Aorta (tissue), 5 donors: Measurements from ENCODE around the gene TAS1R3. TPM values are rescaled to one million over a fixed set of nuclear protein-coding genes. Genes with fewer than 3 reads are reported as not detected.

Experiments used
- ATAC-seq: fragments of 200-7000 bp; cut with Tn5 transposase; one replicate; pipeline ENCODE4 v1.9.1; 2022; ENCODE audit warnings: moderate library complexity; ENCODE audit not compliant: low FRiP score
- DNase-seq, 2 donors: peaks; one replicate each; pipeline ENCODE4 v3.0.0-alpha.2; 2020
- H3K27ac ChIP-seq, 2 donors: one replicate each; pipeline ENCODE4 v1.5.1; 2013; ENCODE audit warnings: low read length in 2 of 2, mild to moderate bottlenecking in 2 of 2, moderate library complexity in 2 of 2, control low read depth in 1 of 2, inconsistent platforms in 1 of 2, low read depth in 1 of 2
- H3K27me3 ChIP-seq, 2 donors: one replicate each; pipeline ENCODE4 v1.6.1; 2013; ENCODE audit warnings: control low read depth in 1 of 2, low read length in 1 of 2, mild to moderate bottlenecking in 1 of 2, moderate library complexity in 1 of 2; ENCODE audit not compliant: insufficient read depth in 2 of 2, control insufficient read depth in 1 of 2
- H3K36me3 ChIP-seq, 2 donors: one replicate each; pipeline ENCODE4 v1.6.1; 2013; ENCODE audit warnings: control low read depth in 1 of 2, low read length in 1 of 2, mild to moderate bottlenecking in 1 of 2; ENCODE audit not compliant: insufficient read depth in 2 of 2, control insufficient read depth in 1 of 2
- H3K4me1 ChIP-seq, 2 donors: one replicate each; pipeline ENCODE4 v1.6.1; 2013; ENCODE audit warnings: low read length in 2 of 2, control low read depth in 1 of 2, mild to moderate bottlenecking in 1 of 2, moderate library complexity in 1 of 2; ENCODE audit not compliant: insufficient read depth in 2 of 2, control insufficient read depth in 1 of 2
- H3K4me3 ChIP-seq, 2 donors: one replicate each; pipeline ENCODE4 v1.5.1; 2013; ENCODE audit warnings: low read length in 2 of 2, control low read depth in 1 of 2, mild to moderate bottlenecking in 1 of 2
- H3K9me3 ChIP-seq: one replicate; pipeline ENCODE4 v1.6.1; 2013; ENCODE audit warnings: mild to moderate bottlenecking, low read length; ENCODE audit not compliant: control insufficient read depth
- WGBS, 2 donors: extraction: QIAGEN DNeasy Blood & Tissue Kit; methylation state at CpG; one replicate each; pipeline ENCODE4 v1.1.7; 2013; 5-methylcytosine and 5-hydroxymethylcytosine counted together
- intact Hi-C, 2 donors: fragments of 100-400 bp; cut with DNase I; formaldehyde crosslinking; loops; one replicate each; pipeline versions ENCODE4 v1.14.2 to v1.15.0; 2022
- polyA plus RNA-seq, 2 donors: library from polyadenylated mRNA; stranded (reverse); fragments of 200-250 nt; gene quantifications; one replicate each; pipeline ENCODE4 v1.2.3, GENCODE V29; 2013
- total RNA-seq, 2 donors: library from RNA; stranded (reverse); fragmentation: NEBNext Ultra II Directional; extraction: Animal tissue kit (Norgen Biotek cat#: 25700); gene quantifications; one replicate each; pipeline ENCODE4 v1.2.1, GENCODE V29; 2021
- donor health status: healthy with polysubstance abuse.
- donor health status: Bipolar disorder and iron deficiency.
- donor health status: DM: no; HTN: no; CAD: no.
- donor health status: DM: no; HTN: no; CAD: no.
- donor health status: DM: yes; HTN: yes; CAD: no.

The TAS1R3 gene
- total and polyA plus RNA-seq, 4 donors: 0.24 to 0.36 (median 0.28) TPM

DNA sequence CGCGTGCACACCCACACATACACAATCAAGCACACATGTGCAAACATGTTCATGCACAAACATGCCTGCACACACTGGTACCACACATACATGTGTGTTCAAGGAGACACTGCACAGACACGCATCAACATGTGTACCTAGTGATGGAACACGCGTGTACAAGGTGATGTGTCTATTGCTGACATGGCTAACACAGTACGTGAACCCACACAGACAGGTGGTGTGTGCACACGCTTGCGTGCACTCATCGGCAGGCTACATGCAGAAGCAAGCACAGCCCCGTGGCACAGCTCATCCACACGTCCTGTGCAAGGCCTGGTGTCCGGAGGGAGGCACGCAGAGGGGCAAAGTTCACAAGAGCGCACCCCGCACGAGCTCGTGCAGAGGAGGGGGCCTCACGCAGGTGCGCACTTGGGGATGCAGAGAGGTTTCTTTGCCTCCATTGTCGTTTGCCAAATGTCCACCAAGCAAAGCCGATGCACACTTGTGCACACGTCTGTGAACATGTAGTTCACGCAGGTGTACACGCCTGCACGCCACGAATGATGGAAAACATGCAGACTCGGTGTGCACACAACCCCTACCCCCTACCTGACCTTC, 24.3 kb upstream of the TAS1R3 start:
- Histone ChIP-seq H3K27me3 (no peaks in the 10 kb centered on the region), H3K9me3 (no peaks in the 10 kb centered on the region), H3K4me1 (no peaks in the 10 kb centered on the region), H3K4me3 (peak overlapping the region in 1 of 2 donors; percentile 51), H3K27ac (no peak overlapping the region), H3K36me3 (no peaks in the 10 kb centered on the region)
- intact Hi-C loops: no loop called here
- ATAC-seq (no peak), DNase-seq (no peak)
- 39 to 41% methylated on average over 27 of the region's 27 CpGs for WGBS, 2 donors

DNA sequence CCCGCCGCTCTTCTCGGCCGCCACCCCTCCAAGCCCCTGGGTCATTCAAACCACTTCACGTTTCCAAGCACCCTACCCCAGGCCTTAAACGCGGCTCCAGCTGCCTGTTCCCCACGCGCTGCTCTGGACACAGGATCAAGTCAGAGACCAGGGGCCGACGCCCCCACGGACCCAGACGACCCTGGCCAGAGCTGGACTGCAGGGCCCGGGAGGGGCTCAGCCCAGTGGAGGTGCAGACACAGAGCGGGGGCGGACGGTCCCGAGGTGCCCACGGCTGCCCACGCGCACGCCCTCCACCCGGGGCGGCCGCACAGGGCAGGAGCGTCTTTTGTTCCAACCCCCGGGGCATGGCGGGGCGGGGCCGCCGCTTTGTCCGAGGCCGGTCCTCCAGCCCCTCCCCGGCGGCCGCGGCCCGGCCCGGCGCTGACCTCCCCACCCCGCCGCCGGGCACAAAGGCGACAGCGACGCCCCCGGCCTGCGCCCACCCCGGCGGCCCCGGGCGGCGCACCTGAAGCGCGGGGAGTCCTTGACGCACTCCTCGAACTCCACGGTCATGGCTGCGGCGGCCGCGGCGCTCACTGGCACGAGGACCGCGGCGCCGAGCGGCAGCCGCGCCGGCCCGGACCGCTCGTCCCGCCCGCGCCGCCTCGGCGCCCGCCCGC, 23.7 kb upstream of the TAS1R3 start:
- H3K9me3 ChIP-seq: no peaks in the 10 kb centered on the region

DNA sequence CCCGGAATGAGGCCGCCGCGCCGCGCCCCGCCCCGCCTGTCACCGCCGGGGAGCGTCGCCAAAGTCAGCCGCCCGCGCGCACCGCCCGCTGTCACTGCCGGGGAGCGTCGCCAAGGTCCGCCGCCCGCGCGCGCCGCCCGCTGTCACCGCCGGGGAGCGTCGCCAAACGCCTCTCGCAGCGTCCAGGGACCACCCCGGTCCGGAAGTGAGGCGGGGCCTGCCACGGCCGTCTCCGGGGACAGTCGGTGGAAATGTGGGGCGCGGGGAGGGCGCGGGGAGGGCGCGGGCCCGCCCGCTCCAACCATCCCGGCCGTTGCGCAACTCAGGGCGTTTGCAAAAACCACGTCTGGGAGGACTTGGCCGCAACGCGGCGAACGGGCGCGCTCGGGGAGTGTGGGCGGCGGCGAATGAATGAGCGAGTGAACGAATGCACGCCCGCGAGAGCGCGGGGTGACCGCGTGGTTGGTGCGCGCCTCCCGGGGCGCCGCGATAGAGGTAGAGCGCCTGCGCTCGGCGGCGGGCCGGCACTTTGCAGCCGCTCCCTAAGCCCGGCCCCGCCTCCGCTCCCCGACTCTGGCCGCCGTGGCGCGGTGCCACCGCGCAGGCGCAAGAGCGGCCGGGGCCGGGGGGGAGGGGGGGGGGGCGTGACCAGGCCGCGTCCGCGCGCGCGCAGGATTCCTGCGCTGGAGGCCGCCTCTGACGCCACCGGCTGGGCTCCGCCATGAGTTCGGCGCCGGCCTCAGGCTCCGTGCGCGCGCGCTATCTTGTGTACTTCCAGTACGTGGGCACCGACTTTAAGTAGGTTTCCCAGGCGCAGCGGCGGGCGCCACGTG, 22.9 kb upstream of the TAS1R3 start, which contains the start of the genes ACAP3 and PUSL1:
TSS of gene ACAP3 (minus strand) at position 8 of the 833 bp plus-strand sequence. CDS start 115 bp downstream, outside the sequence.
TSS of gene PUSL1 (plus strand) at position 675 of the 833 bp plus-strand sequence. CDS start at position 722, 47 bp downstream.
- intact Hi-C loops: loop anchor here in 1 of 2 donors (1.0 kb wide), 1 partner anchor 67 kb away; the partner anchor contains the start of gene AURKAIP1
- no peaks in the 10 kb centered on the region for H3K27me3 ChIP-seq

More for the DNA sequence above, 23.7 kb upstream of the TAS1R3 start:
- no peaks in the 10 kb centered on the region for H3K27me3 ChIP-seq
- H3K4me1 ChIP-seq: no peaks in the 10 kb centered on the region
- peak in 1 of 2 donors; percentile 71 for DNase-seq
- WGBS, 2 donors: 1 to 2% methylated on average over 45 to 83 of the region's 83 CpGs
- no peaks in the 10 kb centered on the region for H3K36me3 ChIP-seq
- H3K27ac ChIP-seq: peak overlapping the region; percentile 9 to 54
- no peak for ATAC-seq
- H3K4me3 ChIP-seq: peak overlapping the region; percentile 51 to 60
- intact Hi-C loops: no loop called here

DNA sequence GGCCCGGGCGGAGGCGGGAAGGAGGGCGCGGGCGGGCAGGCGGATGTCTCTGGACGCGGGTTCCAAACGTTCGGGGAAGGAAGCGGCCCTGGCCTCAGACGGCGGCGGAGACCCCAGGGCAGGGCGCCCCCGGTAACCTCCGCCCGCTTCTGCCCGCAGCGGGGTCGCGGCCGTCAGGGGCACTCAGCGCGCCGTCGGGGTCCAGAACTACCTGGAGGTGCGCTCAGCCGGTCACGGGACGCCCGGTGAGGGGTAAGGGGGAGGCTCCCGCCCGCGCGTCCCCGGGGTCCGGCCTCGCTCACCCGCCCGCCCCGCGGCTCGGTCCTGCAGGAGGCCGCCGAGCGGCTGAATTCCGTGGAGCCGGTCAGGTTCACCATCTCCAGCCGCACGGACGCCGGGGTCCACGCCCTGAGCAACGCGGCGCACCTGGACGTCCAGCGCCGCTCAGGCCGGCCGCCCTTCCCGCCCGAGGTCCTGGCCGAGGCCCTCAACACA, 22.3 kb upstream of the TAS1R3 start:
- Histone ChIP-seq H3K27me3 (no peaks in the 10 kb centered on the region), H3K4me1 (no peaks in the 10 kb centered on the region), H3K4me3 (peak overlapping the region; percentile 51 to 55), H3K27ac (peak overlapping the region in 1 of 2 donors; percentile 49), H3K9me3 (no peaks in the 10 kb centered on the region), H3K36me3 (no peaks in the 10 kb centered on the region)
- DNase-seq: peak in 1 of 2 donors; percentile 66
- intact Hi-C loops: loop anchor here in 1 of 2 donors (1.0 kb wide), 1 partner anchor 66 kb away; the partner anchor contains the start of gene AURKAIP1
- no peak for ATAC-seq
- WGBS, 2 donors: 0 to 1% methylated on average over 28 to 66 of the region's 66 CpGs

More for the DNA sequence above, 22.9 kb upstream of the TAS1R3 start, which contains the start of the genes ACAP3 and PUSL1:
- Histone ChIP-seq H3K27ac (peak within 1 kb of the TSS; percentile 9 to 85), H3K4me3 (peak within 1 kb of the TSS; percentile 55 to 60), H3K4me1 (no peaks in the 10 kb centered on the region), H3K9me3 (no peaks in the 10 kb centered on the region), H3K36me3 (no peaks in the 10 kb centered on the region)
- WGBS, 2 donors: 0% methylated on average over 73 to 131 of the region's 131 CpGs
- ATAC-seq (peak; percentile 87), DNase-seq (peak; percentile 94 to 96)

DNA sequence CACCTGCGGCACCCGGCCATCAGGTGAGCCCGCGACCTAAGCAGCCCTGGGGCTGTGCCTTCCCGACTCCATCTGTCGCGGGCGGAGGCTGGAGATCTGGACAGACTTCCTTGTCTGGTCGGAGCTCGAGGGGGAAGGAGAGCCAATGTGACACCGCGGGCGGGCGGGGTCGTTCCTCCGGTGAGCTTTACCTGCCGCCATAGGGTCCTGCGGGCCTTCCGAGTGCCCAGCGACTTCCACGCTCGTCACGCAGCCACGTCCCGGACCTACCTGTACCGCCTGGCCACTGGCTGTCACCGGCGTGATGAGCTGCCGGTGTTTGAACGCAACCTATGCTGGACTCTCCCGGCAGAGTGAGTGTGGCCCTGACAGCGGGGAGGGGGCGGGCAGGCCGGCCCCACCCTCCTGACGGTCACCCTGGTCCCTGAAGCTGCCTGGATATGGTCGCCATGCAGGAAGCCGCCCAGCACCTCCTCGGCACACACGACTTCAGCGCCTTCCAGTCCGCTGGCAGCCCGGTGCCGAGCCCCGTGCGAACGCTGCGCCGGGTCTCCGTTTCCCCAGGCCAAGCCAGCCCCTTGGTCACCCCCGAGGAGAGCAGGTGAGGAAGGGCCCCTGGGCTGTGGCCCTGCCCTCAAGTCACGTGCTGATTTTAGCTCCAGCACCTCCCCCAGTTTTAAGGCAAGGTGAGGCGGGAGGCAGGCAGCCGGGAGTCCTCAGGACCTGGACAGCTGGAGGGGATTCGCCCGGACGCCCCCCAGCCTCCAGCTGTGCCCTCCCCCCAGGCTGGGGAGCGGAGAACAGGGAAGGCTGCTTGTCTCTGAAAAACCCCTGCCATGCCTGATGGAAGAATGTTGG, 21.6 kb upstream of the TAS1R3 start:
- ATAC-seq (no peak), DNase-seq (no peak)
- Histone ChIP-seq H3K36me3 (no peaks in the 10 kb centered on the region), H3K4me3 (peak overlapping the region; percentile 51 to 55), H3K4me1 (no peaks in the 10 kb centered on the region), H3K27ac (no peak overlapping the region), H3K9me3 (no peaks in the 10 kb centered on the region), H3K27me3 (no peaks in the 10 kb centered on the region)
- 33 to 37% methylated on average over 53 to 57 of the region's 57 CpGs for WGBS, 2 donors
- intact Hi-C loops: no loop called here

DNA sequence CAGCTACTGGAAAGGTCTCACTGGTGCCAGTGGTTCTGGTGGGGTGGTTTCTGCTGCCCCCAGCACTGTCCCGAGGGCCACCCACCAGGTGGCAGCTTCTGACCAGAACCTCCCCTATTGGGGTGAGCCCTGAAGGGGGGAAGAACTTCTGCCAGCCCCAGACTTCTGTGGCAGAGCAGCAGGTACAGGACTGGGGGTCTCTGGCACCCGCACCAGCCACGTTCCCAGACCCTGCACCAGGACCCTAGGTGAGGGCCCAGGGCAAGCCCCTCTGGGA, 21.0 kb upstream of the TAS1R3 start:
- Histone ChIP-seq H3K27me3 (no peaks in the 10 kb centered on the region), H3K4me1 (no peaks in the 10 kb centered on the region), H3K27ac (no peak overlapping the region), H3K9me3 (no peaks in the 10 kb centered on the region), H3K36me3 (no peaks in the 10 kb centered on the region), H3K4me3 (no peak overlapping the region)
- ATAC-seq (no peak), DNase-seq (no peak)
- WGBS, 2 donors: 64 to 74% methylated on average over 3 of the region's 3 CpGs
- intact Hi-C loops: no loop called here

DNA sequence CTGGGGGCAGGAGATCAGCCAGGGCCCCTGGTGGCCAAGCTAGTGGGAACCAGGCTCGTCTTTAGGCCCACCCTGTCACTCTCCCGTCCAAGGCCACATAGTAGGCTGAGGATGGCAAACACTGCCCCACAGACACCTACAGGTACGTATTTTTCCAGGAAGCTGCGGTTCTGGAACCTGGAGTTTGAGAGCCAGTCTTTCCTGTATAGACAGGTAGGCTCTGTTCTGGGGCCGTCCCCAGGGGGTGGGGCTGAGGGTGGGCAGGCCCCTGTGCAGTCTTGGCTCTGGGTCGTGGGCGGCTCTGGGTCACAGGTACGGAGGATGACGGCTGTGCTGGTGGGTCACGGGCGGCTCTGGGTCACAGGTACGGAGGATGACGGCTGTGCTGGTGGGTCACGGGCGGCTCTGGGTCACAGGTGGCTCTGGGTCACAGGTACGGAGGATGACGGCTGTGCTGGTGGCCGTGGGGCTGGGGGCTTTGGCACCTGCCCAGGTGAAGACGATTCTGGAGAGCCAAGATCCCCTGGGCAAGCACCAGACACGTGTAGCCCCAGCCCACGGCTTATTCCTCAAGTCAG, 20.5 kb upstream of the TAS1R3 start:
- H3K36me3 ChIP-seq: no peaks in the 10 kb centered on the region
- H3K9me3 ChIP-seq: no peaks in the 10 kb centered on the region
- intact Hi-C loops: no loop called here
- DNase-seq (no peak), ATAC-seq (no peak)
- no peaks in the 10 kb centered on the region for H3K4me1 ChIP-seq
- WGBS, 2 donors: 83 to 86% methylated on average over 21 of the region's 21 CpGs
- H3K27me3 ChIP-seq: no peaks in the 10 kb centered on the region
- H3K27ac ChIP-seq: no peak overlapping the region
- H3K4me3 ChIP-seq: no peak overlapping the region
